HAP-1 (cell line): ENCODE results near the gene MTMR1.

Experiments used
- DNase-seq, 2 experiments: peaks; one replicate each; pipeline ENCODE4 v3.0.0-alpha.2; 2016 to 2020; ENCODE audit warnings: low spot score in 2 of 2
- H3K27me3 ChIP-seq: fragments of 250-450 bp; sonication (Bioruptor Pico); 2 replicates; pipeline ENCODE4 v1.5.1; 2020; ENCODE audit warnings: low read depth, mild to moderate bottlenecking, moderate library complexity
- H3K36me3 ChIP-seq: fragments of 250-450 bp; sonication (Bioruptor Pico); replicated peaks from 2 replicates; pipeline ENCODE4 v1.5.1; 2020; ENCODE audit warnings: mild to moderate bottlenecking
- H3K4me1 ChIP-seq: fragments of 250-450 bp; sonication (Bioruptor Pico); 2 replicates; pipeline ENCODE4 v1.5.1; 2020; ENCODE audit warnings: mild to moderate bottlenecking
- H3K4me3 ChIP-seq: fragments of 250-450 bp; sonication (Bioruptor Pico); 2 replicates; pipeline ENCODE4 v1.5.1; 2020; ENCODE audit warnings: mild to moderate bottlenecking, moderate library complexity
- H3K9me3 ChIP-seq: fragments of 250-450 bp; sonication (Bioruptor Pico); 2 replicates; pipeline ENCODE4 v1.5.1; 2020; ENCODE audit warnings: mild to moderate bottlenecking, moderate library complexity
- in situ Hi-C: fragments of 300-500 bp; cut with MboI; formaldehyde crosslinking; loops from 3 replicates; pipeline ENCODE4 v1.14.3; 2020; ENCODE audit warnings: low sequenced_read_pairs, inconsistent platforms, mixed read lengths

MTMR1 gene

GRCh38 chrX:150702966-150703694, 9.9 kb downstream of the MTMR1 start:
- Histone ChIP-seq H3K27me3 (no peaks in the 10 kb centered on the region), H3K4me1 (no peaks in the 10 kb centered on the region), H3K36me3 (no peaks in the 10 kb centered on the region; the same call in 1 of the 2 replicates), H3K9me3 (no peaks in the 10 kb centered on the region), H3K4me3 (no peak overlapping the region)
- in situ Hi-C loops, result no loop called here
- no peak for DNase-seq

GRCh38 chrX:150703695-150703974, 10.4 kb downstream of the MTMR1 start:
- in situ Hi-C loops, result no loop called here
- no peak for DNase-seq

GRCh38 chrX:150704030-150704613, 10.9 kb downstream of the MTMR1 start:
- Histone ChIP-seq H3K4me3 (no peak overlapping the region), H3K9me3 (no peaks in the 10 kb centered on the region), H3K36me3 (no peaks in the 10 kb centered on the region; the same call in 1 of the 2 replicates), H3K27me3 (no peaks in the 10 kb centered on the region), H3K4me1 (no peaks in the 10 kb centered on the region)
- in situ Hi-C loops, result no loop called here
- DNase-seq, result no peak

More at GRCh38 chrX:150703695-150703974, 10.4 kb downstream of the MTMR1 start:
- H3K36me3 ChIP-seq, result no peaks in the 10 kb centered on the region; the same call in 1 of the 2 replicates
- no peaks in the 10 kb centered on the region for H3K4me1 ChIP-seq
- H3K9me3 ChIP-seq, result no peaks in the 10 kb centered on the region
- H3K4me3 ChIP-seq, result no peak overlapping the region
- H3K27me3 ChIP-seq, result no peaks in the 10 kb centered on the region

GRCh38 chrX:150712619-150713018, 19.4 kb downstream of the MTMR1 start:
- Histone ChIP-seq H3K4me3 (no peak overlapping the region), H3K4me1 (peaks cover 12% of the 10 kb centered on the region), H3K9me3 (no peaks in the 10 kb centered on the region), H3K27me3 (no peaks in the 10 kb centered on the region), H3K36me3 (no peaks in the 10 kb centered on the region)
- no peak for DNase-seq
- in situ Hi-C loops, result no loop called here

GRCh38 chrX:150715184-150715583, 22.0 kb downstream of the MTMR1 start:
- H3K4me1 ChIP-seq, result peaks cover 7% of the 10 kb centered on the region
- in situ Hi-C loops, result no loop called here
- H3K4me3 ChIP-seq, result no peak overlapping the region
- no peaks in the 10 kb centered on the region for H3K36me3 ChIP-seq
- no peak for DNase-seq
- no peaks in the 10 kb centered on the region for H3K27me3 ChIP-seq
- H3K9me3 ChIP-seq, result no peaks in the 10 kb centered on the region

- H3K36me3 ChIP-seq, result no peaks in the 10 kb centered on the region
- in situ Hi-C loops, result no loop called here
- H3K4me3 ChIP-seq, result no peak overlapping the region
- no peaks in the 10 kb centered on the region for H3K4me1 ChIP-seq
- no peaks in the 10 kb centered on the region for H3K9me3 ChIP-seq
- no peak for DNase-seq
- no peaks in the 10 kb centered on the region for H3K27me3 ChIP-seq
These were observed 26.4 kb downstream of the MTMR1 start for GRCh38 chrX:150719621-150720020.

GRCh38 chrX:150729956-150730355, 36.8 kb downstream of the MTMR1 start:
- in situ Hi-C loops, result no loop called here
- no peak for DNase-seq
- Histone ChIP-seq H3K36me3 (peaks cover 40% of the 10 kb centered on the region), H3K4me3 (no peak overlapping the region), H3K9me3 (no peaks in the 10 kb centered on the region), H3K4me1 (no peaks in the 10 kb centered on the region), H3K27me3 (no peaks in the 10 kb centered on the region)

GRCh38 chrX:150730719-150731118, 37.5 kb downstream of the MTMR1 start:
- in situ Hi-C loops, result no loop called here

GRCh38 chrX:150731795-150732194, 38.6 kb downstream of the MTMR1 start:
- Histone ChIP-seq H3K27me3 (no peaks in the 10 kb centered on the region), H3K4me3 (no peak overlapping the region), H3K4me1 (no peaks in the 10 kb centered on the region), H3K36me3 (peaks cover 44% of the 10 kb centered on the region), H3K9me3 (no peaks in the 10 kb centered on the region)
- DNase-seq, result no peak
- in situ Hi-C loops, result no loop called here

More at GRCh38 chrX:150730719-150731118, 37.5 kb downstream of the MTMR1 start:
- no peaks in the 10 kb centered on the region for H3K27me3 ChIP-seq
- no peak overlapping the region for H3K4me3 ChIP-seq
- H3K4me1 ChIP-seq, result no peaks in the 10 kb centered on the region
- peaks cover 43% of the 10 kb centered on the region for H3K36me3 ChIP-seq
- no peak for DNase-seq
- no peaks in the 10 kb centered on the region for H3K9me3 ChIP-seq

- Histone ChIP-seq H3K4me3 (no peak overlapping the region), H3K36me3 (peaks cover 59% of the 10 kb centered on the region), H3K27me3 (no peaks in the 10 kb centered on the region), H3K9me3 (no peaks in the 10 kb centered on the region), H3K4me1 (no peaks in the 10 kb centered on the region)
- in situ Hi-C loops, result no loop called here
- no peak for DNase-seq
These were observed 43.3 kb downstream of the MTMR1 start for GRCh38 chrX:150736475-150736874.

- peaks cover 26% of the 10 kb centered on the region for H3K36me3 ChIP-seq
- in situ Hi-C loops, result loop anchor here (25.0 kb wide), 1 partner anchor 935 kb away; the partner anchor contains the start of gene PRRG3
- H3K4me1 ChIP-seq, result no peaks in the 10 kb centered on the region
- no peak overlapping the region for H3K4me3 ChIP-seq
- H3K9me3 ChIP-seq, result no peaks in the 10 kb centered on the region
- no peak for DNase-seq
- no peaks in the 10 kb centered on the region for H3K27me3 ChIP-seq
These were observed 58.9 kb downstream of the MTMR1 start for GRCh38 chrX:150752124-150752523.

GRCh38 chrX:150753357-150753756, 60.2 kb downstream of the MTMR1 start:
- DNase-seq, result no peak
- no peaks in the 10 kb centered on the region for H3K4me1 ChIP-seq
- H3K27me3 ChIP-seq, result no peaks in the 10 kb centered on the region
- peaks cover 29% of the 10 kb centered on the region for H3K36me3 ChIP-seq
- H3K4me3 ChIP-seq, result no peak overlapping the region
- in situ Hi-C loops, result loop anchor here (25.0 kb wide), 1 partner anchor 934 kb away; the partner anchor contains the start of gene PRRG3
- H3K9me3 ChIP-seq, result no peaks in the 10 kb centered on the region

GRCh38 chrX:150753968-150754367, 60.8 kb downstream of the MTMR1 start:
- H3K27me3 ChIP-seq, result no peaks in the 10 kb centered on the region
- H3K4me1 ChIP-seq, result no peaks in the 10 kb centered on the region
- no peak overlapping the region for H3K4me3 ChIP-seq
- in situ Hi-C loops, result loop anchor here (25.0 kb wide), 1 partner anchor 933 kb away; the partner anchor contains the start of gene PRRG3
- H3K9me3 ChIP-seq, result no peaks in the 10 kb centered on the region
- DNase-seq, result no peak
- peaks cover 26% of the 10 kb centered on the region for H3K36me3 ChIP-seq

GRCh38 chrX:150757371-150757770, 64.2 kb downstream of the MTMR1 start:
- H3K9me3 ChIP-seq, result no peaks in the 10 kb centered on the region
- H3K36me3 ChIP-seq, result peaks cover 17% of the 10 kb centered on the region
- H3K4me3 ChIP-seq, result no peak overlapping the region
- H3K4me1 ChIP-seq, result no peaks in the 10 kb centered on the region
- DNase-seq, result no peak
- H3K27me3 ChIP-seq, result no peaks in the 10 kb centered on the region
- in situ Hi-C loops, result loop anchor here (25.0 kb wide), 1 partner anchor 930 kb away; the partner anchor contains the start of gene PRRG3
